ENCODE results near the gene ZNF682.

DNA sequence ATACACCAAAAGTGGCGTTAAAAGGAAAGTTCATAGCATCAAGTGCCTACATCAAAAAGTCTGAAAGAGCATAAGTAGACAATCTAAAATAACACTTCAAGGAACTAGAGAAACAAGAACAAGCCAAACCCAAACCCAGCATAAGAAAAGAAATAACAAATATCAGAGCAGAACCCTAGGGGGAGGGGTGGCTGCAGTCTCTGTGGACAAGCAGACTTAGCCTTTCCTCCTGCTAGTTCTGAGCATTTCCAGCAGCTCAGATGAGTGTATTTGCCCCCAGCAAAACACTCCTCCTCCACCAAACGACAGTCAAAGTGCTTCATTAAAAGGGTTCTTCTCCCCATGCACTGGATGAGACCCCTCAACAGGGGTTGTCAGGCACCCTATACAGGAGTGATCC is 31.4 kb upstream of the ZNF682 start:
- TF ChIP-seq, protein P1, sequence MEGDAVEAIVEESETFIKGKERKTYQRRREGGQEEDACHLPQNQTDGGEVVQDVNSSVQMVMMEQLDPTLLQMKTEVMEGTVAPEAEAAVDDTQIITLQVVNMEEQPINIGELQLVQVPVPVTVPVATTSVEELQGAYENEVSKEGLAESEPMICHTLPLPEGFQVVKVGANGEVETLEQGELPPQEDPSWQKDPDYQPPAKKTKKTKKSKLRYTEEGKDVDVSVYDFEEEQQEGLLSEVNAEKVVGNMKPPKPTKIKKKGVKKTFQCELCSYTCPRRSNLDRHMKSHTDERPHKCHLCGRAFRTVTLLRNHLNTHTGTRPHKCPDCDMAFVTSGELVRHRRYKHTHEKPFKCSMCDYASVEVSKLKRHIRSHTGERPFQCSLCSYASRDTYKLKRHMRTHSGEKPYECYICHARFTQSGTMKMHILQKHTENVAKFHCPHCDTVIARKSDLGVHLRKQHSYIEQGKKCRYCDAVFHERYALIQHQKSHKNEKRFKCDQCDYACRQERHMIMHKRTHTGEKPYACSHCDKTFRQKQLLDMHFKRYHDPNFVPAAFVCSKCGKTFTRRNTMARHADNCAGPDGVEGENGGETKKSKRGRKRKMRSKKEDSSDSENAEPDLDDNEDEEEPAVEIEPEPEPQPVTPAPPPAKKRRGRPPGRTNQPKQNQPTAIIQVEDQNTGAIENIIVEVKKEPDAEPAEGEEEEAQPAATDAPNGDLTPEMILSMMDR (IDR thresholded peaks at IDR 0.05) = no peak
- TF ChIP-seq POLR2AphosphoS5 (IDR thresholded peaks at IDR 0.05; ENCODE audit: low read depth, low read length) = no peak
- TF ChIP-seq, protein P2, sequence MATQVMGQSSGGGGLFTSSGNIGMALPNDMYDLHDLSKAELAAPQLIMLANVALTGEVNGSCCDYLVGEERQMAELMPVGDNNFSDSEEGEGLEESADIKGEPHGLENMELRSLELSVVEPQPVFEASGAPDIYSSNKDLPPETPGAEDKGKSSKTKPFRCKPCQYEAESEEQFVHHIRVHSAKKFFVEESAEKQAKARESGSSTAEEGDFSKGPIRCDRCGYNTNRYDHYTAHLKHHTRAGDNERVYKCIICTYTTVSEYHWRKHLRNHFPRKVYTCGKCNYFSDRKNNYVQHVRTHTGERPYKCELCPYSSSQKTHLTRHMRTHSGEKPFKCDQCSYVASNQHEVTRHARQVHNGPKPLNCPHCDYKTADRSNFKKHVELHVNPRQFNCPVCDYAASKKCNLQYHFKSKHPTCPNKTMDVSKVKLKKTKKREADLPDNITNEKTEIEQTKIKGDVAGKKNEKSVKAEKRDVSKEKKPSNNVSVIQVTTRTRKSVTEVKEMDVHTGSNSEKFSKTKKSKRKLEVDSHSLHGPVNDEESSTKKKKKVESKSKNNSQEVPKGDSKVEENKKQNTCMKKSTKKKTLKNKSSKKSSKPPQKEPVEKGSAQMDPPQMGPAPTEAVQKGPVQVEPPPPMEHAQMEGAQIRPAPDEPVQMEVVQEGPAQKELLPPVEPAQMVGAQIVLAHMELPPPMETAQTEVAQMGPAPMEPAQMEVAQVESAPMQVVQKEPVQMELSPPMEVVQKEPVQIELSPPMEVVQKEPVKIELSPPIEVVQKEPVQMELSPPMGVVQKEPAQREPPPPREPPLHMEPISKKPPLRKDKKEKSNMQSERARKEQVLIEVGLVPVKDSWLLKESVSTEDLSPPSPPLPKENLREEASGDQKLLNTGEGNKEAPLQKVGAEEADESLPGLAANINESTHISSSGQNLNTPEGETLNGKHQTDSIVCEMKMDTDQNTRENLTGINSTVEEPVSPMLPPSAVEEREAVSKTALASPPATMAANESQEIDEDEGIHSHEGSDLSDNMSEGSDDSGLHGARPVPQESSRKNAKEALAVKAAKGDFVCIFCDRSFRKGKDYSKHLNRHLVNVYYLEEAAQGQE (IDR thresholded peaks at IDR 0.05; ENCODE audit: insufficient read depth in 1 of 2, low read depth in 2 of 2, low read length in 1 of 2) = no peak
- no peak for TF ChIP-seq SIN3A (IDR thresholded peaks at IDR 0.05; ENCODE audit: borderline replicate concordance, insufficient read depth, low read depth, low read length)

All from Panc1 (cell line).